GM12872 (cell line): ENCODE results near the gene ITPR3.

Source experiments
- TF ChIP-seq, protein P1 (sequence below): IDR thresholded peaks from 3 replicates; pipeline ENCODE4 v1.5.1; 2011; ENCODE audit warnings: low read depth, mild to moderate bottlenecking, low read length, moderate library complexity; ENCODE audit not compliant: insufficient read depth

ITPR3 gene

DNA sequence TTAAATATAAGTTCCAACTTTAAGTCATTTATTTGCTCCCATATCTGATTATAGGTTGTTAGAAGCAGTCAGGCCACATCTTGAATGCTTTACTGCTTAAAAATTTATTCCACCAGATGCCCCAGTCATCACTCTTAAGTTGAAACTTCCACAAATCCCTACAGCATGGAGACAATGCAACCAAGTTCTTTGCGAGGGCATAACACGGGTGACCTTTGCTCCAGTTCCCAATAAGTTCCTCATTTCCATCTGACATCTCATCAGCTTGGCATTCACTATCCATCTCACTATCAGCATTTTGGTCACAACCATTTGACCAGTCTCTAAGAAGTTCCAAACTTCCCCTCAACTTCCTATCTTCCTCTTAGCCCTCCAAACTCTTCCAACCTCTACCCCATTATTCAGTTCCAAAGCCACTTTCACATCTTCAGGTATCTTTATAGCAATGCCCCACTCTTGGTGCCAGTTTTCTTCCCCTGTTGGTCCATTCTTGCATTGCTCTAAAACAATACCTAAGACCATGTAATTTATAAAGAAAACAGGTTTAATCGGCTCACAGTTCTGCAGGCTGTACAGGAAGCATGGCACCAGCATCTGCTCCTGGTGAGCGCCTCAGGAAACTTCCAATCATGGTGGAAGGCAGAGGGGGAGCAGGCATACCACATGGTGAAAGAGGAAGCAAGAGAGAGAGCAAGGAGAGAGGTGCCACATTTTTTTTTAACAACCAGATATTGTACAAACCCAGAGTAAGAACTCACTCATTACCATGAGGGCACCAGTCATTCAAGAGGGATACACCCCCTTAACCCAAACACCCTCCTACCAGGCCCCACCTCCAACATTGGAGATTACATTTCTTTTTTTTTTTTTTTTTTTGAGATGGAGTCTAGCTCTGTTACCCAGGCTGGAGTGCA, 15.9 kb upstream of the ITPR3 start:
- TF ChIP-seq, protein P1, sequence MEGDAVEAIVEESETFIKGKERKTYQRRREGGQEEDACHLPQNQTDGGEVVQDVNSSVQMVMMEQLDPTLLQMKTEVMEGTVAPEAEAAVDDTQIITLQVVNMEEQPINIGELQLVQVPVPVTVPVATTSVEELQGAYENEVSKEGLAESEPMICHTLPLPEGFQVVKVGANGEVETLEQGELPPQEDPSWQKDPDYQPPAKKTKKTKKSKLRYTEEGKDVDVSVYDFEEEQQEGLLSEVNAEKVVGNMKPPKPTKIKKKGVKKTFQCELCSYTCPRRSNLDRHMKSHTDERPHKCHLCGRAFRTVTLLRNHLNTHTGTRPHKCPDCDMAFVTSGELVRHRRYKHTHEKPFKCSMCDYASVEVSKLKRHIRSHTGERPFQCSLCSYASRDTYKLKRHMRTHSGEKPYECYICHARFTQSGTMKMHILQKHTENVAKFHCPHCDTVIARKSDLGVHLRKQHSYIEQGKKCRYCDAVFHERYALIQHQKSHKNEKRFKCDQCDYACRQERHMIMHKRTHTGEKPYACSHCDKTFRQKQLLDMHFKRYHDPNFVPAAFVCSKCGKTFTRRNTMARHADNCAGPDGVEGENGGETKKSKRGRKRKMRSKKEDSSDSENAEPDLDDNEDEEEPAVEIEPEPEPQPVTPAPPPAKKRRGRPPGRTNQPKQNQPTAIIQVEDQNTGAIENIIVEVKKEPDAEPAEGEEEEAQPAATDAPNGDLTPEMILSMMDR = no peak

DNA sequence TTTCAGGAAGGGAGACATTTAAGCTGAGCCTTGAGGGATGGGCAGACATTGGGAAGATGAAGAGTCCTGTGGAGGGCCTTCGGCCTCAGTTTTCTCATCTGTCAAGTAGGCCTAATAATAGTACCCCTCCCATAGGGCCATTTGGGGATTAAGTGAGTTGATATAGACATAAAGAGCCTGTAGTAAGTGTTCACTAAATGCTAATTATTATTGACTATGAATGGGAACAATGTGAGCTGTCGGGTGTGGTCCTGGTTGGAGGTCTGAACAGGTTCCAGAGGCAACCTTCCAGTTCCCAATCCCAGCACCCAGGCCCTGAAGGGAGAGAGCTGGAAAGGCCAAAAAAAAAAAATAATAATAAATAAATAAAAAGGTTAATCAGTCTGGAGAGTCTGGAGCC, 14.5 kb upstream of the ITPR3 start:
- TF ChIP-seq, protein P1 = no peak

DNA sequence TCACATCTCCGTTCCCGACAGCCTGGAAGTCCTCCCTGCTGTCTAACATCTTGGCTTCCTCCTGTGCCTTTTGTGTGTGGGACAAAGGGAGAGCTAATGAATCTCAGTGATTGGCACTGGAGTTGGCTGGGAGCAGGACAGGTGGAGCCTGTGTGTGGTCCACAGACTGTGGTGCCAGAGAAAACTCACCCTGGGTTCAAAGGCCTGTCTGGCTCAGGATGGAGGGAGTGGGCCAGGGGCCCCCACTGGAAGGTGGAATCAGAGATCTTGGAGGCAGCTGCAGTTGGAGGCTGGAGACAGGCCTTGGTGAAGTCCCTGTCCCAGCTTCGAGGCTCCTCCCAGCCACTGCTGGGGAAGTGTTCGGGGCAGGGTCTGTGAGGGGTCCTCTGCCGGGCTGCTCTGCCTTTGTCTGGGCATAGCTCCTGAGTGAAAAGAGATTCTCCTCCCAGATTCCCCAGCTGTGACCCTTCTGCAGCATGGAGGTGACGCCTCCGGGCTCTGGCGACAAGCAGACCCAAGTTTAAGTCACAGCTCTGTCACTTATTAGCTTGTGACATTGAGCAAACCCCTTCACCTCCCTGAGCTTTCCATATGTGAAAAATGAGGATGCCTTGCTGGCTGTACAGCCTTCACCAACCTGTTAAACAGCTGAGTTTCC, 13.9 kb upstream of the ITPR3 start:
- TF ChIP-seq, protein P1 = no peak

DNA sequence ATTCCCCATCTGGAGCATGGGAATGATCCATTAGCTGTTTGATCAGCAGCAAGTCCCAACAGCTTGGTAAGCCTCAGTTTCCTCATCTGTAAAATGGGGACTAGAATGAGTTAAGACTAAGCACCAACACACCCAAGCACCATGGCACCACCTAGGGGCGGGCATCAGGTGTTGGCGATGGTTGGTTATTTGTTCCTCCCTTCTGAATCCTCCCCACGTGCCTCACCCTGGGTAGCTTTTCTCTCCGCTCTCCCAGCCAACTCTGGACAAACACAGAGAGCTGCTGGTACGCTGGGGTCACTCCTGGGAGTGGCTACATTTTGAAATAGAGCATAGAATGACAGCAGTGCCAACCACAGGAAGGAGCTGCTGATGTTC, 13.3 kb upstream of the ITPR3 start:
- TF ChIP-seq, protein P1 = peak; percentile 86

DNA sequence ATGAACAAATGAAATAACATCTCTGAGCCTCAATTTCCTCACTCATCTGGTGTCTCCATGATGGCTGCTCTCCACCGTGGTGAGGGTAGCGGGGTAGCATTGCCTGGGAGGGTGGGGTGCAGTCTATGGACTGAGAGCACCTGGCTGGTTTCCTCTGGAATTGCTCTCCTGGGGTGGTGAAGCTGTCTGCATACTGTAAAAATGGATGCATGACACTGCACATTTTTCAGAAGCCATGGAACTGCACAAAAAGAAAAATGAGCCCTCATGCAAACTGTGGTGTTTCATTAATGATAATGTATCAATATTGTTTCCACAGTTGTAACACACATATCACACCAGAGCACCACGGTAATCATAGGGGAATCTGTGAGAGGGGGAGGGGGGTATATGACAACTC, 12.1 kb upstream of the ITPR3 start:
- TF ChIP-seq, protein P1 = no peak

DNA sequence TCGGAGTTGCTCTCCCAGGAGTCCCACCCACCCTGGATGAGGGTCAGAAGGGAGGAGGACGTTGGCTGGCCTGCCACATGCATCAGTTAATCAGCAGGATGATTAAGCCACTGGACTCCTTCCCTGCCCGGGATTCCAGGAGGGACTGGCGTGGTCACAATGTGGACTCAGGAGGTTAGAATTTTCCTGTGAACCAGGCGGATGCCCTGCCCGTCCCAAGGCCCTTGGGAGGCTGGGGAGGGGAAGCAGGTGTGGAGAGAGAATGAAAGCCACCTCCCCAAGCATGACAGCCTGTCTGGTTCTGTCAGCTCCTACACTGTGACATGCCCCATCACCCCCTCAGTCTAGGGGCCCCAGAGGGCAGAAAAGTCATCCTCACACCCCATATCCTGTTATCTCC, 11.6 kb upstream of the ITPR3 start:
- TF ChIP-seq, protein P1 = no peak

DNA sequence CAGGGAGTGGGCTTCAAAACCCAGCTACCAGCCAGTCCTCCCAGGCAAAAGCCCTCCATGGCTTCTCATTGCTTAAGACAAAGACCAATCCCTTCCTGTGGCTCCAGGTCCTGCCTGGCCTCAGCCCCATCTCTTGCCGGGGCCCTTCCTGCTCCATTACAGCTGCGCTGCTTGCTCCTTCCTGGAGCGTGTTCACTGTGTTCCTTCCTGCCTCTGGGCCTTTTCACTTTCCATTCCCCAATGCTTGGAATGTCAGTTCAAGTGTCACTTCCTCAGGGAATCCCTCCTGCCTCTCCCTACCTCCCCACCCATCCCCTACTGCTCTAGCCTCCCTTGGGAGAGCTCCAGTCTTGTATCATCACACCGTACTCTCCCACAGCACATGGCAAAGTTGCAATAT, 11.1 kb upstream of the ITPR3 start:
- TF ChIP-seq, protein P1 = no peak
